ENCODE results near the gene TEX19.

The TEX19 gene

DNA sequence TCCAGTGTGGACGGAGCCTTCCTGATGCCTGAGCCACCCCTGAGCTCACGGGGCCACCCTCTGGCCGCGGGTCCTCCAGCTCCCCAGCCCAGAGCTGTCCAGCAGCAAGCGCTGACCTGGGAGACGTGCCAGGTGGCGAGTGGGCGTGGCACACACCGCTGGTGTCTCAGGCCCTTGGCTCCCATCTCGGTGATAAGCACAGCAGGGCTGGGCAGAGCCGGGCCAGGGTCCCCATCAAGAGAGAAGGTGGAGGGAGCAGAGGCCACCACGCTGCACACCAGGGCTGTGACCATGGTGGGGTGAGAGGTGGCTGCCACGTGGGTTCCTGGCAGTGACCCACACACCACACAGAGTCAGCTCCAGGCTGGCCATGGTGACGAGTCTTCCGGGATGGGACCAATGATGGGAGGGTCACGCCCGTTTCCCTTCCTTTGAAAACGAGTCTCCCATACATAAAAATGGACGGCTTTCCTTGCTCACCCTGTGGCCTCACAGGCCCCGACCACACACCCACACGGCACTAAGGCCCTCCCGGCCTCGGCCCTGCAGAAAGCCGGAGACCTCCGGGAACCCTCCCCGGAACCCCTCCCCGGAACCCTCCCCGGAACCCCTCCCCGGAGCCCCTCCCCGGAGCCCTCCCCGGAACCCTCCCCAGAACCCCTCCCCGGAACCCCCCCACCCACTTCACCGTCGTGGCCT lies 29.3 kb downstream of the TEX19 start:
- TF ChIP-seq, protein P1, sequence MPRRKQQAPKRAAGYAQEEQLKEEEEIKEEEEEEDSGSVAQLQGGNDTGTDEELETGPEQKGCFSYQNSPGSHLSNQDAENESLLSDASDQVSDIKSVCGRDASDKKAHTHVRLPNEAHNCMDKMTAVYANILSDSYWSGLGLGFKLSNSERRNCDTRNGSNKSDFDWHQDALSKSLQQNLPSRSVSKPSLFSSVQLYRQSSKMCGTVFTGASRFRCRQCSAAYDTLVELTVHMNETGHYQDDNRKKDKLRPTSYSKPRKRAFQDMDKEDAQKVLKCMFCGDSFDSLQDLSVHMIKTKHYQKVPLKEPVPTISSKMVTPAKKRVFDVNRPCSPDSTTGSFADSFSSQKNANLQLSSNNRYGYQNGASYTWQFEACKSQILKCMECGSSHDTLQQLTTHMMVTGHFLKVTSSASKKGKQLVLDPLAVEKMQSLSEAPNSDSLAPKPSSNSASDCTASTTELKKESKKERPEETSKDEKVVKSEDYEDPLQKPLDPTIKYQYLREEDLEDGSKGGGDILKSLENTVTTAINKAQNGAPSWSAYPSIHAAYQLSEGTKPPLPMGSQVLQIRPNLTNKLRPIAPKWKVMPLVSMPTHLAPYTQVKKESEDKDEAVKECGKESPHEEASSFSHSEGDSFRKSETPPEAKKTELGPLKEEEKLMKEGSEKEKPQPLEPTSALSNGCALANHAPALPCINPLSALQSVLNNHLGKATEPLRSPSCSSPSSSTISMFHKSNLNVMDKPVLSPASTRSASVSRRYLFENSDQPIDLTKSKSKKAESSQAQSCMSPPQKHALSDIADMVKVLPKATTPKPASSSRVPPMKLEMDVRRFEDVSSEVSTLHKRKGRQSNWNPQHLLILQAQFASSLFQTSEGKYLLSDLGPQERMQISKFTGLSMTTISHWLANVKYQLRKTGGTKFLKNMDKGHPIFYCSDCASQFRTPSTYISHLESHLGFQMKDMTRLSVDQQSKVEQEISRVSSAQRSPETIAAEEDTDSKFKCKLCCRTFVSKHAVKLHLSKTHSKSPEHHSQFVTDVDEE (CRISPR knock-in tag; IDR thresholded peaks at IDR 0.05) = no peak
- peak; percentile 14 for ATAC-seq

DNA sequence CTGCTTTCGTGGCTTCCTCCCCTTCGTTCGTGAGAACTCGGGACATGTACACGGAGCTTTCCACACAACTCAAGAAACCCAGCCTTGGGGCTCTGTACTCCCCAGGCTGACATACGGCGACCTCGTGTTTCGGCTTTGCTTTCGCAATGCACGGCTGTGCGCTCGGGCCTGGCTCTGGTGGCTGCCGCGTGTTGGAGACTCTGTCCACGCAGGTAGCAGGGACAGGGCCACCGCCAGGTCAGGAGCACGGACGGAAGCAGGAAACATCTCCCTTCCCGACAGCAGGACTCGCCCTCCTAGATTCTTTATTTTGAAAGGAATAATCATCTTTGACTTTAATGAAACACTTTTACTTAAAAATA lies 29.9 kb downstream of the TEX19 start:
- TF ChIP-seq TOX (CRISPR knock-in tag; IDR thresholded peaks at IDR 0.05; ENCODE audit: borderline replicate concordance) (no peak), TCF4 (CRISPR knock-in tag; IDR thresholded peaks at IDR 0.05; ENCODE audit: borderline replicate concordance) (no peak), SNAI2 (CRISPR knock-in tag; IDR thresholded peaks at IDR 0.05) (no peak), ZFP30 (CRISPR knock-in tag; IDR thresholded peaks at IDR 0.05) (no peak), RARB (CRISPR knock-in tag; IDR thresholded peaks at IDR 0.05) (no peak), ZC3H10 (CRISPR knock-in tag; IDR thresholded peaks at IDR 0.05) (no peak)
- TF ChIP-seq, protein P2, sequence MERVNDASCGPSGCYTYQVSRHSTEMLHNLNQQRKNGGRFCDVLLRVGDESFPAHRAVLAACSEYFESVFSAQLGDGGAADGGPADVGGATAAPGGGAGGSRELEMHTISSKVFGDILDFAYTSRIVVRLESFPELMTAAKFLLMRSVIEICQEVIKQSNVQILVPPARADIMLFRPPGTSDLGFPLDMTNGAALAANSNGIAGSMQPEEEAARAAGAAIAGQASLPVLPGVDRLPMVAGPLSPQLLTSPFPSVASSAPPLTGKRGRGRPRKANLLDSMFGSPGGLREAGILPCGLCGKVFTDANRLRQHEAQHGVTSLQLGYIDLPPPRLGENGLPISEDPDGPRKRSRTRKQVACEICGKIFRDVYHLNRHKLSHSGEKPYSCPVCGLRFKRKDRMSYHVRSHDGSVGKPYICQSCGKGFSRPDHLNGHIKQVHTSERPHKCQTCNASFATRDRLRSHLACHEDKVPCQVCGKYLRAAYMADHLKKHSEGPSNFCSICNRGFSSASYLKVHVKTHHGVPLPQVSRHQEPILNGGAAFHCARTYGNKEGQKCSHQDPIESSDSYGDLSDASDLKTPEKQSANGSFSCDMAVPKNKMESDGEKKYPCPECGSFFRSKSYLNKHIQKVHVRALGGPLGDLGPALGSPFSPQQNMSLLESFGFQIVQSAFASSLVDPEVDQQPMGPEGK (CRISPR knock-in tag; IDR thresholded peaks at IDR 0.05; ENCODE audit: borderline replicate concordance) = no peak
- TF ChIP-seq, protein P3, sequence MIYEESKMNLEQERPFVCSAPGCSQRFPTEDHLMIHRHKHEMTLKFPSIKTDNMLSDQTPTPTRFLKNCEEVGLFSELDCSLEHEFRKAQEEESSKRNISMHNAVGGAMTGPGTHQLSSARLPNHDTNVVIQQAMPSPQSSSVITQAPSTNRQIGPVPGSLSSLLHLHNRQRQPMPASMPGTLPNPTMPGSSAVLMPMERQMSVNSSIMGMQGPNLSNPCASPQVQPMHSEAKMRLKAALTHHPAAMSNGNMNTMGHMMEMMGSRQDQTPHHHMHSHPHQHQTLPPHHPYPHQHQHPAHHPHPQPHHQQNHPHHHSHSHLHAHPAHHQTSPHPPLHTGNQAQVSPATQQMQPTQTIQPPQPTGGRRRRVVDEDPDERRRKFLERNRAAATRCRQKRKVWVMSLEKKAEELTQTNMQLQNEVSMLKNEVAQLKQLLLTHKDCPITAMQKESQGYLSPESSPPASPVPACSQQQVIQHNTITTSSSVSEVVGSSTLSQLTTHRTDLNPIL (CRISPR knock-in tag; IDR thresholded peaks at IDR 0.05; ENCODE audit: low read depth) = no peak
- ATAC-seq = no peak

DNA sequence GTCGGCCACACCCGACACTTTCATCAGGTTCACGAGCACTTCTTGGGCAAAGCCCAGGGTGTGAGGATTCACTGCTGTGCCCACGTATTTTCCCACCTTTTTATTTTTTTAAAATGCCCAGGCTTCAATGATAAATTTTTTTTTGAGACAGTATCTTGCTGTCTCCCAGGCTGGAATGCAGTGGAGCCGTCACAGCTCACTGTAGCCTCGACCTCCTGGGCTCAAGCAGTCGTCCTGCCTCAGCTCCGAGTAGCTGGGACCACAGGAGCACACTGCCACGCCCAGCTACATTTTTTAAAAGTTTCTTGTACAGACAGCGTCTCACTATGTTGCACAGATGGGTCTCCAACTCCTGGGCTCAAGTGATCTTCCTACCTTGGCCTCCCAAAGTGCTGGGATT lies 30.3 kb downstream of the TEX19 start:
- no peak for TF ChIP-seq OSR1 (CRISPR knock-in tag; IDR thresholded peaks at IDR 0.05)
- TF ChIP-seq GLIS3 (CRISPR knock-in tag; IDR thresholded peaks at IDR 0.05) = no peak
- TF ChIP-seq ZNF70 (CRISPR knock-in tag; IDR thresholded peaks at IDR 0.05) = no peak
- TF ChIP-seq, protein P4, sequence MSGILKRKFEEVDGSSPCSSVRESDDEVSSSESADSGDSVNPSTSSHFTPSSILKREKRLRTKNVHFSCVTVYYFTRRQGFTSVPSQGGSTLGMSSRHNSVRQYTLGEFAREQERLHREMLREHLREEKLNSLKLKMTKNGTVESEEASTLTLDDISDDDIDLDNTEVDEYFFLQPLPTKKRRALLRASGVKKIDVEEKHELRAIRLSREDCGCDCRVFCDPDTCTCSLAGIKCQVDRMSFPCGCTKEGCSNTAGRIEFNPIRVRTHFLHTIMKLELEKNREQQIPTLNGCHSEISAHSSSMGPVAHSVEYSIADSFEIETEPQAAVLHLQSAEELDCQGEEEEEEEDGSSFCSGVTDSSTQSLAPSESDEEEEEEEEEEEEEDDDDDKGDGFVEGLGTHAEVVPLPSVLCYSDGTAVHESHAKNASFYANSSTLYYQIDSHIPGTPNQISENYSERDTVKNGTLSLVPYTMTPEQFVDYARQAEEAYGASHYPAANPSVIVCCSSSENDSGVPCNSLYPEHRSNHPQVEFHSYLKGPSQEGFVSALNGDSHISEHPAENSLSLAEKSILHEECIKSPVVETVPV (CRISPR knock-in tag; IDR thresholded peaks at IDR 0.05) = no peak
- TF ChIP-seq TCF4 (CRISPR knock-in tag; IDR thresholded peaks at IDR 0.05; ENCODE audit: borderline replicate concordance) = no peak
- no peak for TF ChIP-seq POU6F1 (CRISPR knock-in tag; IDR thresholded peaks at IDR 0.05; ENCODE audit: borderline replicate concordance, low read depth)
- TF ChIP-seq, protein P2 (CRISPR knock-in tag; IDR thresholded peaks at IDR 0.05; ENCODE audit: borderline replicate concordance) = no peak
- TF ChIP-seq ARNTL (CRISPR knock-in tag; IDR thresholded peaks at IDR 0.05; ENCODE audit: borderline replicate concordance, low read depth) = no peak
- no peak for TF ChIP-seq ESRRG (CRISPR knock-in tag; IDR thresholded peaks at IDR 0.05)
- TF ChIP-seq CSDC2 (CRISPR knock-in tag; IDR thresholded peaks at IDR 0.05) = no peak
- TF ChIP-seq, protein P1 (CRISPR knock-in tag; IDR thresholded peaks at IDR 0.05) = no peak
- TF ChIP-seq ZNF565 (CRISPR knock-in tag; conservative IDR thresholded peaks at IDR 0.05; ENCODE audit: low read depth) = no peak
- TF ChIP-seq ZC3H10 (CRISPR knock-in tag; IDR thresholded peaks at IDR 0.05) = no peak
- TF ChIP-seq PPARA (CRISPR knock-in tag; IDR thresholded peaks at IDR 0.05; ENCODE audit: borderline replicate concordance) = no peak
- ATAC-seq = no peak

All from SK-N-SH treated with all-trans-retinoic acid at 6 μM for 48 hours (cell line).